ENCODE measurements around the gene CNTNAP2.

CNTNAP2 gene

DNA sequence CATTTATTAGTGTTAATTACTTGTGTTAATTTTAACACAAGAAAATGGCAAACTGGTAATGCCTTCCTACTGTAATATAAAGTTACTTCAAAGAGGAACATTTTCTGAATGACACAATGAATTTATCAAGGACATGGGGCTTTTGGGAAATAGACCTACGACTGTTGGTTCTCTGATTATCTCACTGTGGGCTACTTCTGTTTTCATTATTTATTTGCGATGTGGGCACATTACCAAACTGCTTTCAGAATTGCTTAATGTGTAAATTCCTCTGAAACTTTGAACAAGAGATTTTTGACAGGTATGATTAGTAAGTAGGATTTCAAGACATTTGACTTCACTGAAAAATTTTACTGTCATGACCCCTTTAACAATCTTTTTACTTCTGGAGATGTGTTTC is 535.6 kb downstream of the CNTNAP2 start:
- Histone ChIP-seq H3K27me3 (ENCODE audit: control insufficient read depth, insufficient read depth, low read length, poor library complexity, severe bottlenecking) (no peaks in the 10 kb centered on the region), H3K27ac (ENCODE audit: insufficient read depth, low read depth, low read length, poor library complexity, severe bottlenecking) (no peak overlapping the region), H3K36me3 (ENCODE audit: control insufficient read depth, insufficient read depth, low read length) (no peaks in the 10 kb centered on the region), H3K4me3 (ENCODE audit: insufficient read depth, low read depth, low read length) (no peak overlapping the region), H3K9me3 (ENCODE audit: control insufficient read depth, low read length) (no peaks in the 10 kb centered on the region), H3K4me1 (ENCODE audit: control insufficient read depth, insufficient read depth, low read length) (no peaks in the 10 kb centered on the region)
- 90 to 100% methylated on average over 2 of the region's 2 CpGs for WGBS, 2 experiments

DNA sequence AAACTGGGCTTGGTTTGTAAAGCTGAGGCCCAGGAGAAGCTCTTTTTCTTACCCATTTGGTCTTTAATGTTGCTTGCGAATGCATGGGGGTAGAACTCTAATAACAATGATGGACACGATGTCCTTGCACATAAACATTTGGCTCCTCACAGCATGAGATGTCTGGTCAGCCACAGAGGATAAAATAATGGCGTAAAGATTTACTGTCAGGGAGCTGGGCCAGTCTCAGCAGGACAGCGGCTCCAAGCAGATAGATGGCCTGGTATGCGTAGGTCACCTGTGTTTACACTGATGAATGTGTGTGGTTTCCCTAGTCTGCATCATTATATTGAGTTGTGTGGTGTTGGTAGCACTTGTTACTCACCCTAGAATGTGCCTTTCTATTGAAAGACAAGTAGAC is 537.4 kb downstream of the CNTNAP2 start:
- no peak overlapping the region for H3K27ac ChIP-seq (ENCODE audit: insufficient read depth, low read depth, low read length, poor library complexity, severe bottlenecking)

DNA sequence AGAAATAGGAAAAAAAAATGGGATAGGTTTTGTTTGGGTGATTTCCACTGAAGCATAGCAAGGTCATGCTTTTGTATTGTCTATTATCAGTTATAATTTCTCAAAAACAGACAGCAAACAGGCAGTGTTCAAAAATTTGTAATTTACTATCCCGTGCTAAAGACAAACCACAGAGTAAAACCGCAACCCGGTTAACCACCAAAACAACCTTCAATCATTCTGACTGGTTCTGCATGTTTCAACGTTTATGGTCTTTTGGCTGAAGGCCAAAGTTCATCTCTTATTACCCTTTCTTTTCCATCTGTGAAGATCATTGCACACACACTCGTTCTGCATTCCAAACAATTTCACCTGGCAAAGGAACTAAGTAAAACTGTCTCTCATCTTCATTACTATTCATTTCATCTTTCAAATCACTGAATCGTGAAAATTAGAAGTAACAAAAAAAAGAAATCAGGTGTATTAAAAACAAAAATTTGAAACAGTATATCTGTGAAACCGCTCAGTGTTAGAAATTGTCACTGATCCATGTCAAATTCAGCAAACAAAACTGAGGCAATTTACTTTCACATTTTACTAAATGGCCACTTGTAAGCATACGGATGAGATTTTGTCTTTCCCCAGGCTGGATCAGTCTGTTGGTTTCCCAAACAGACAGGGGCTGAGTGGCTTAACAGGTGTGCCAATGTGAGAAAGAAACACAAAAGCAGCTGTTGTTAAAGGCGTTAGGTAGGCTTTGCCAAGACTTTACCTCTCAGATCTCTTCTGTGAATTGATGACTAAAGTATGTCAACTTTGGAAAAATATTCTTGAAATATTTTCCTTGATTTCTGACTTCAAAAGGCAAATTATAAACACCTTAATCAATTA is 539.6 kb downstream of the CNTNAP2 start:
- Histone ChIP-seq H3K27me3 (ENCODE audit: control insufficient read depth, insufficient read depth, low read length, poor library complexity, severe bottlenecking) (no peaks in the 10 kb centered on the region), H3K27ac (ENCODE audit: insufficient read depth, low read depth, low read length, poor library complexity, severe bottlenecking) (no peak overlapping the region), H3K36me3 (ENCODE audit: control insufficient read depth, insufficient read depth, low read length) (no peaks in the 10 kb centered on the region), H3K4me3 (ENCODE audit: insufficient read depth, low read depth, low read length) (no peak overlapping the region), H3K4me1 (ENCODE audit: control insufficient read depth, insufficient read depth, low read length) (no peaks in the 10 kb centered on the region), H3K9me3 (ENCODE audit: control insufficient read depth, low read length) (no peaks in the 10 kb centered on the region)
- WGBS, 2 experiments, result 90 to 92% methylated on average over 8 of the region's 9 CpGs

More for the DNA sequence above, 537.4 kb downstream of the CNTNAP2 start:
- WGBS, 2 experiments, result 79 to 82% methylated on average over 5 of the region's 5 CpGs
- no peak overlapping the region for H3K4me3 ChIP-seq (ENCODE audit: insufficient read depth, low read depth, low read length)
- H3K27me3 ChIP-seq (ENCODE audit: control insufficient read depth, insufficient read depth, low read length, poor library complexity, severe bottlenecking), result no peaks in the 10 kb centered on the region
- no peaks in the 10 kb centered on the region for H3K9me3 ChIP-seq (ENCODE audit: control insufficient read depth, low read length)
- no peaks in the 10 kb centered on the region for H3K36me3 ChIP-seq (ENCODE audit: control insufficient read depth, insufficient read depth, low read length)
- H3K4me1 ChIP-seq (ENCODE audit: control insufficient read depth, insufficient read depth, low read length), result no peaks in the 10 kb centered on the region

DNA sequence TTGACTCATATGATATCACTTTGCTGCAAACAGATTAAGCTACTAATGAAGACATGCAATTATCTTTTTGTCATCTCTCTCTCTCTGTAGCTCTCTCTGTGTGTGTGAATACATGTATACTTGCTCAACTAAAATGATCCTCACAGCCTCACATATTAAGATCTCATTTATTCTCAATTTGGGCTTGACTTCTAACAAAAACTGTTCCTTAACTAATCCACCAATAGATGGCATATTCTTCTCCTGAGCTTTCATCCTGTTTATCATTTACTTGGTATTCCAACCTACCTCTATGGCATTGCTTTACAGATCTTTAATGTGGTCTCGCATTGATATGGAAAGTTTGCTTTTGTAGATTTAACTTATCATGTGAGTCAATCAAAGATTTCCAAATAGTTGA is 540.4 kb downstream of the CNTNAP2 start:
- no peaks in the 10 kb centered on the region for H3K9me3 ChIP-seq (ENCODE audit: control insufficient read depth, low read length)
- no peaks in the 10 kb centered on the region for H3K4me1 ChIP-seq (ENCODE audit: control insufficient read depth, insufficient read depth, low read length)
- no peak overlapping the region for H3K4me3 ChIP-seq (ENCODE audit: insufficient read depth, low read depth, low read length)
- H3K27me3 ChIP-seq (ENCODE audit: control insufficient read depth, insufficient read depth, low read length, poor library complexity, severe bottlenecking), result no peaks in the 10 kb centered on the region
- WGBS, 2 experiments, result 100% methylated on average over 1 of the region's 1 CpG
- no peak overlapping the region for H3K27ac ChIP-seq (ENCODE audit: insufficient read depth, low read depth, low read length, poor library complexity, severe bottlenecking)
- H3K36me3 ChIP-seq (ENCODE audit: control insufficient read depth, insufficient read depth, low read length), result no peaks in the 10 kb centered on the region

DNA sequence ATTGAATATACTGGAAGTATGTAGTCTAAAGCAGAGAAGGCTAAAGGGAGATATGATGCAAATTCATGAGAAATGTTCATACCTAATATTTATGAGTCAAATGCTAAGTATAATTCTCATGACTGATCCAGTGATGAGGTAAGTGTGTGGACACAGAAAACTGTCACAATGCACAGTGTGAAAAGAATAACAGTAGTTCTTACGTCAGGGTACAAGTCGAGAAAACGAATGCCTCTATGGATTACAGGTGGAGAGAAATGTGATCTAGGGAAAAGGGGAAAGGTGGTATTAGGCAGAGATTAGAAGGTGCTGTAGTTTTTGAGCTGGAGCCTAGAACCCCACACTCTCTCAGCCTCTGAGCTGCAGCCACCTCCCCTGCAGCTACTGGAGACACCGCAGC is 542.0 kb downstream of the CNTNAP2 start:
- H3K27me3 ChIP-seq (ENCODE audit: control insufficient read depth, insufficient read depth, low read length, poor library complexity, severe bottlenecking), result no peaks in the 10 kb centered on the region
- whole genome bisulfite sequencing, 2 experiments, result 89 to 90% methylated on average over 4 of the region's 4 CpGs
- no peak overlapping the region for H3K4me3 ChIP-seq (ENCODE audit: insufficient read depth, low read depth, low read length)
- H3K9me3 ChIP-seq (ENCODE audit: control insufficient read depth, low read length), result no peaks in the 10 kb centered on the region
- H3K36me3 ChIP-seq (ENCODE audit: control insufficient read depth, insufficient read depth, low read length), result no peaks in the 10 kb centered on the region
- H3K27ac ChIP-seq (ENCODE audit: insufficient read depth, low read depth, low read length, poor library complexity, severe bottlenecking), result no peak overlapping the region
- no peaks in the 10 kb centered on the region for H3K4me1 ChIP-seq (ENCODE audit: control insufficient read depth, insufficient read depth, low read length)

DNA sequence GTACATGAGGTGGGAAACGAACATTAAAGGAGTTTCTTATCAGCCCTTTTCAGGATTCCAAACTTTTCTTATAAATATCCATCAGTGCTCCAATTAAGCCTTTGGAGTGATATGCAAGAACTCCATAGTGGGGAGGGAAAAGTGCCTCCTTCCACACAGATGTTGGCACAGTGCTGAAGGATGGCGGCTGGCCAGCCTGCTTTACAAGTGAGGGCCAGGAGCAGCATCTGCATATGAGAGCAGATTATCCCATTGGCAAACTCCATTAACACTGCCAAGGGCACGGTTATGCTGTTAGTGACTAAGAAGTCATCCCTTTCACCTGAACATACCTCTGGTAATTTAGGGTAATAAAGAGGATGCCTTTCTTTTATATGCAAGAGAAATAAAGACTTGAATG is 543.1 kb downstream of the CNTNAP2 start:
- Histone ChIP-seq H3K4me1 (ENCODE audit: control insufficient read depth, insufficient read depth, low read length) (no peaks in the 10 kb centered on the region), H3K36me3 (ENCODE audit: control insufficient read depth, insufficient read depth, low read length) (no peaks in the 10 kb centered on the region), H3K9me3 (ENCODE audit: control insufficient read depth, low read length) (no peaks in the 10 kb centered on the region), H3K4me3 (ENCODE audit: insufficient read depth, low read depth, low read length) (no peak overlapping the region), H3K27ac (ENCODE audit: insufficient read depth, low read depth, low read length, poor library complexity, severe bottlenecking) (no peak overlapping the region), H3K27me3 (ENCODE audit: control insufficient read depth, insufficient read depth, low read length, poor library complexity, severe bottlenecking) (no peaks in the 10 kb centered on the region)
- WGBS, 2 experiments, result 86 to 89% methylated on average over 2 to 3 of the region's 3 CpGs

DNA sequence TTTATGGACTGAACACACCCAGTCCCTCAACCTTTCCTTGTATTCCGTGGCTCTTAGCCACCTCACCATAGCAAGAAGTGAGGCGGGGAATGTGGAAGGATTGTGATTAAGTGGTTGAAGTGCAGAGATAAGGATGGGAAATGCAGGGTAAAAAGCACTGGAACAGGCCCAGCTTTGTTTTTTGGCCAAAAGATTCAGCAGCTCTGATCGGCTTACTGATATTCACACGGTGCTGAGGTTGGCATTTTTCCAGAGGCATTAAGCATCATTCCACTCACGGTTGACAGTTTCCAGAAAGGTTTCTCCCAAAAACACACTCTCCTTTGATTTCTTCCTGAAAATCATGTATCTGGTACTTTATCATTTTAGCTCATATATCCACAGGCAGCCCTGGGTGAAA is 544.2 kb downstream of the CNTNAP2 start:
- no peaks in the 10 kb centered on the region for H3K4me1 ChIP-seq (ENCODE audit: control insufficient read depth, insufficient read depth, low read length)
- no peaks in the 10 kb centered on the region for H3K27me3 ChIP-seq (ENCODE audit: control insufficient read depth, insufficient read depth, low read length, poor library complexity, severe bottlenecking)
- WGBS, 2 experiments, result 88 to 97% methylated on average over 4 to 5 of the region's 5 CpGs
- no peaks in the 10 kb centered on the region for H3K9me3 ChIP-seq (ENCODE audit: control insufficient read depth, low read length)
- H3K27ac ChIP-seq (ENCODE audit: insufficient read depth, low read depth, low read length, poor library complexity, severe bottlenecking), result no peak overlapping the region
- no peak overlapping the region for H3K4me3 ChIP-seq (ENCODE audit: insufficient read depth, low read depth, low read length)
- no peaks in the 10 kb centered on the region for H3K36me3 ChIP-seq (ENCODE audit: control insufficient read depth, insufficient read depth, low read length)

DNA sequence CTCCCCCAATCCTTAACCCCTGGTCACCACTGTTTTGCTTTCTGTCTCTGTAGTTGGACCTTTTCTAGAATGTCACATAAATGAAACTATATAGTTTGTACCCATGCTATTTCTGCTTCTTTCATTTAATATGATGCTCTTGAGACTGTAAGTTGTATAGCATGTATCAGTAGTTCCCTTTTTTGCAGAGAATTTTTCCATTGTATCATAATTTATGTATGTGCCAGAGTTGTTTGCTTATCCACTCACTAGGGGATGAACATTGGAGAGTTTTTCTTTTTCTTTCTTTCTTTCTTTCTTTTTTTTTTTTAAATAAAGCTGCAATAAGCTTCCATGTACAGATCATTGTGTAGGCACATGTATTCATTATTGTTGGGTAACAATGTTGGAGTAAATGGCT is 544.8 kb downstream of the CNTNAP2 start:
- H3K4me1 ChIP-seq (ENCODE audit: control insufficient read depth, insufficient read depth, low read length), result no peaks in the 10 kb centered on the region
- no peaks in the 10 kb centered on the region for H3K27me3 ChIP-seq (ENCODE audit: control insufficient read depth, insufficient read depth, low read length, poor library complexity, severe bottlenecking)
- no peaks in the 10 kb centered on the region for H3K36me3 ChIP-seq (ENCODE audit: control insufficient read depth, insufficient read depth, low read length)
- no peak overlapping the region for H3K4me3 ChIP-seq (ENCODE audit: insufficient read depth, low read depth, low read length)
- no peak overlapping the region for H3K27ac ChIP-seq (ENCODE audit: insufficient read depth, low read depth, low read length, poor library complexity, severe bottlenecking)
- H3K9me3 ChIP-seq (ENCODE audit: control insufficient read depth, low read length), result no peaks in the 10 kb centered on the region

DNA sequence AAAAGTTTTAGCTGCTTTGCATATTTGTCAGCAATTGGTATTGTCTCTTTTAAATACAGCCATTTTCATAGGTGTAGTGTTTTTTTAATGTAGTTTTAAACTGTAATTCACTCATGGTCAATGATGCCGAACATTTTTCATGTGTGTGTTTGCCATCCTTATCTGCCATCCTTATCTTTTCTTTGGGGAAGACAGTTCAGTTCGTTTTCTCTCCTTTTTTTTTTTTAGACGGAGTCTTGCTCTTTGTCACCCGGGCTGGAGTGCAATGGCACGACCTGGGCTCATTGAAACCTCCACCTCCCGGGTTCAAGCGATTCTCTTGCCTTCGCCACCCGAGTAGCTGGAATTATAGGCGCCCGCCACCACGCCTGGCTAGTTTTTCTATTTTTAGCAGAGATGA is 545.3 kb downstream of the CNTNAP2 start:
- WGBS, 2 experiments, result 83 to 85% methylated on average over 12 of the region's 12 CpGs
- H3K9me3 ChIP-seq (ENCODE audit: control insufficient read depth, low read length), result no peaks in the 10 kb centered on the region
- H3K27me3 ChIP-seq (ENCODE audit: control insufficient read depth, insufficient read depth, low read length, poor library complexity, severe bottlenecking), result no peaks in the 10 kb centered on the region
- no peak overlapping the region for H3K27ac ChIP-seq (ENCODE audit: insufficient read depth, low read depth, low read length, poor library complexity, severe bottlenecking)
- no peaks in the 10 kb centered on the region for H3K4me1 ChIP-seq (ENCODE audit: control insufficient read depth, insufficient read depth, low read length)
- H3K36me3 ChIP-seq (ENCODE audit: control insufficient read depth, insufficient read depth, low read length), result no peaks in the 10 kb centered on the region
- no peak overlapping the region for H3K4me3 ChIP-seq (ENCODE audit: insufficient read depth, low read depth, low read length)

DNA sequence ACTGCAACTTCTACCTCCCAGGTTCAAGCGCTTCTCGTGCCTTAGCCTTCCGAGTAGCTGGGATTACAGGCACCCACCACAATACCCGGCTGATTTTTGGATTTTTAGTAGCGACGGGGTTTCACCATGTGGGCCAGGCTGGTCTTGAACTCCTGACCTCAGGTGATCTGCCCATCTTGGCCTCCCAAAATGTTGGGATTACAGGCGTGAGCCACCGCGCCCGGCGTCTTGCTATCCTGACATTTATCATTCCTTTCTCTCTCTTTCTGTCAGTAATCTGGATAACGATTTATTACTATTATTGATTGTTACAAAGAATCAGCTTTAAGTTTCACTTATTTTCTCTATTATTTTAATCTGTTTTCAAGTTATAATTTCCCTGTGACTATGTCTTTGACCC is 548.4 kb downstream of the CNTNAP2 start:
- Histone ChIP-seq H3K4me3 (ENCODE audit: insufficient read depth, low read depth, low read length) (no peak overlapping the region), H3K27ac (ENCODE audit: insufficient read depth, low read depth, low read length, poor library complexity, severe bottlenecking) (no peak overlapping the region), H3K36me3 (ENCODE audit: control insufficient read depth, insufficient read depth, low read length) (no peaks in the 10 kb centered on the region), H3K27me3 (ENCODE audit: control insufficient read depth, insufficient read depth, low read length, poor library complexity, severe bottlenecking) (no peaks in the 10 kb centered on the region), H3K9me3 (ENCODE audit: control insufficient read depth, low read length) (no peaks in the 10 kb centered on the region), H3K4me1 (ENCODE audit: control insufficient read depth, insufficient read depth, low read length) (no peaks in the 10 kb centered on the region)
- 91 to 97% methylated on average over 11 of the region's 12 CpGs for WGBS, 2 experiments

Data from ectodermal cell (in vitro differentiated cells).